ENCODE measurements around the gene DNAH17.

DNAH17 gene

GRCh38 chr17:78532311-78532710 is 44.9 kb downstream of the DNAH17 start:
- no peak overlapping the region for H3K4me3 ChIP-seq (replicated peaks; ENCODE audit: low read depth, low read length)
- no peak for TF ChIP-seq CTCF (IDR thresholded peaks at IDR 0.05; ENCODE audit: low read length, missing control alignments)
- DNase-seq (ENCODE audit: low read depth), result no peak

- no peak overlapping the region for H3K4me3 ChIP-seq (replicated peaks; ENCODE audit: low read depth, low read length)
- no peak for DNase-seq (ENCODE audit: low read depth)
- no peak for TF ChIP-seq CTCF (IDR thresholded peaks at IDR 0.05; ENCODE audit: low read length, missing control alignments)
Measured at GRCh38 chr17:78530675-78531074, 46.5 kb downstream of the DNAH17 start.

GRCh38 chr17:78529871-78530670 is 47.1 kb downstream of the DNAH17 start:
- no peak for DNase-seq (ENCODE audit: low read depth)
- H3K4me3 ChIP-seq (replicated peaks; ENCODE audit: low read depth, low read length), result no peak overlapping the region
- no peak for TF ChIP-seq CTCF (IDR thresholded peaks at IDR 0.05; ENCODE audit: low read length, missing control alignments)

GRCh38 chr17:78529251-78529650 is 47.9 kb downstream of the DNAH17 start:
- no peak overlapping the region for H3K4me3 ChIP-seq (replicated peaks; ENCODE audit: low read depth, low read length)
- DNase-seq (ENCODE audit: low read depth), result no peak
- no peak for TF ChIP-seq CTCF (IDR thresholded peaks at IDR 0.05; ENCODE audit: low read length, missing control alignments)

- no peak for DNase-seq (ENCODE audit: low read depth)
- H3K4me3 ChIP-seq (replicated peaks; ENCODE audit: low read depth, low read length), result no peak overlapping the region
- no peak for TF ChIP-seq CTCF (IDR thresholded peaks at IDR 0.05; ENCODE audit: low read length, missing control alignments)
Measured at GRCh38 chr17:78528541-78528940, 48.7 kb downstream of the DNAH17 start.

GRCh38 chr17:78527345-78527744 is 49.9 kb downstream of the DNAH17 start:
- no peak overlapping the region for H3K4me3 ChIP-seq (replicated peaks; ENCODE audit: low read depth, low read length)
- DNase-seq (ENCODE audit: low read depth), result no peak
- TF ChIP-seq CTCF (IDR thresholded peaks at IDR 0.05; ENCODE audit: low read length, missing control alignments), result no peak
